HCT116 (cell line): ENCODE results near the gene CDC14B.

ENCODE experiments used
- CEBPB ChIP-seq: IDR thresholded peaks from 2 replicates; pipeline ENCODE4 v1.6.1; 2012; ENCODE audit warnings: low read depth
- EGR1 ChIP-seq: IDR thresholded peaks from 2 replicates; pipeline ENCODE4 v1.6.1; 2012; ENCODE audit warnings: low read depth
- ELF1 ChIP-seq: IDR thresholded peaks from 2 replicates; pipeline ENCODE4 v1.6.1; 2012; ENCODE audit warnings: low read depth, borderline replicate concordance
- EZH2 ChIP-seq: fragments of 200-600 bp; sonication (generic); IDR thresholded peaks from 2 replicates; pipeline ENCODE4 v1.6.1; 2017; ENCODE audit warnings: antibody characterized with exemption, mixed run types
- POLR2A ChIP-seq: IDR thresholded peaks from 2 replicates; pipeline ENCODE4 v1.7.0; 2011; ENCODE audit warnings: borderline replicate concordance; ENCODE audit not compliant: insufficient read depth, insufficient read length; ENCODE audit errors: extremely low read depth
- POLR2AphosphoS5 ChIP-seq: IDR thresholded peaks from 2 replicates; pipeline ENCODE4 v1.6.1; 2011; ENCODE audit warnings: mild to moderate bottlenecking, low read depth, low read length, moderate library complexity
- SIN3A ChIP-seq: IDR thresholded peaks from 2 replicates; pipeline ENCODE4 v1.6.1; 2012; ENCODE audit warnings: low read depth
- ZNF274 ChIP-seq: fragments of 200-500 bp; sonication (Bioruptor generic); IDR thresholded peaks from 2 replicates; pipeline ENCODE4 v1.6.1; 2014; ENCODE audit warnings: mild to moderate bottlenecking, low read depth, low read length, inconsistent platforms
- TF ChIP-seq, protein P1 (sequence below), 3 experiments: fragments of 200-600 bp in 1 of 3; sonication (generic) in 1 of 3; IDR thresholded peaks in 2 of 3; conservative IDR thresholded peaks in 1 of 3; 2 replicates each; pipeline ENCODE4 v1.5.1; 2012 to 2017; ENCODE audit warnings: low read depth in 2 of 3, low read length in 2 of 3, antibody characterized with exemption in 1 of 3, borderline replicate concordance in 1 of 3, control low read depth in 1 of 3, mild to moderate bottlenecking in 1 of 3, mixed read lengths in 1 of 3, mixed run types in 1 of 3, moderate library complexity in 1 of 3; ENCODE audit not compliant: insufficient read depth in 1 of 3
- TF ChIP-seq, protein P2 (sequence below): IDR thresholded peaks from 2 replicates; pipeline ENCODE4 v1.6.1; 2012
- TF ChIP-seq, protein P3 (sequence below): IDR thresholded peaks from 2 replicates; pipeline ENCODE4 v1.6.1; 2012; ENCODE audit warnings: low read depth

DNA sequence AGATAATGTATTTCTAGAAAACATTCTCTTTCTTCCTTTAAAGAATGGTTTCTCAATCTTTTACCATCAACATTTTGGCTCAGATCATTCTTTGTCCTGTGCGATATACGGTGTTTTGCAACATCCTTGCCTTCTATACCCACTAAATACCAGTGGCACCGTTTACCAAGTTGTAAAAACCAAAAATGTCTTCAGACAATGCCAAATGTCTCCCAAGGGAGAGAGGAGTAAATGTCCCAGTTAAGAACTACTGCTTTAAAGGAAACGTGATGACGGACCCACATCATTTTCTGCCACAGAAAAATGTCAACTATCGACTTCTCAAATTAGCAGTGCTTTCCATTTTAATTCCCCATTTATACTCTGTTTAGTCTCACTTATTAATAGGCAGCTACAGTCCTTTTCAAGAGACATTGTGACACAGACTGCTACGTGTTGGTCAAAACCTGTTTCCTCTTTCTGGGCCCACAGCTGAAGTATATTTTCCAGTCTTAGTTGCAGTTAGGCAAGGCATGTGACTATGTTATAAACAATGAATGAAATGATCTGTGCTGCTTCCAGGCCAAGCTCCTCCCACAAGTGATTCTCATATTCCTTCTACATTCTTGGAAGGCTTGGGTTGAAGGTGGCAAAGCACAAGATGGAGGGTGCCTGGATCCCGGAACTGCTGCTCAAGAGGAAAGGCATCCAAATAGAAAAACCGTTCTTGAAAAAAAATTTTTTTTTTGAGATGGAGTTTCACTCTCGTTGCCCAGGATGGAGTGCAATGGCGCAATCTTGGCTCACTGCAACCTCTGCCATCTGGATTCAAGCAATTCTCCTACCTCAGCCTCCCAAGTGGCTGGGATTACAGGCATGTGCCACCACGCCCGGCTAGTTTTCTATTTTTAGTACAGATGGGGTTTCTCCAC is 26.7 kb upstream of the CDC14B start:
- TF ChIP-seq CEBPB, result no peak
- TF ChIP-seq ZNF274, result no peak
- TF ChIP-seq, protein P1, sequence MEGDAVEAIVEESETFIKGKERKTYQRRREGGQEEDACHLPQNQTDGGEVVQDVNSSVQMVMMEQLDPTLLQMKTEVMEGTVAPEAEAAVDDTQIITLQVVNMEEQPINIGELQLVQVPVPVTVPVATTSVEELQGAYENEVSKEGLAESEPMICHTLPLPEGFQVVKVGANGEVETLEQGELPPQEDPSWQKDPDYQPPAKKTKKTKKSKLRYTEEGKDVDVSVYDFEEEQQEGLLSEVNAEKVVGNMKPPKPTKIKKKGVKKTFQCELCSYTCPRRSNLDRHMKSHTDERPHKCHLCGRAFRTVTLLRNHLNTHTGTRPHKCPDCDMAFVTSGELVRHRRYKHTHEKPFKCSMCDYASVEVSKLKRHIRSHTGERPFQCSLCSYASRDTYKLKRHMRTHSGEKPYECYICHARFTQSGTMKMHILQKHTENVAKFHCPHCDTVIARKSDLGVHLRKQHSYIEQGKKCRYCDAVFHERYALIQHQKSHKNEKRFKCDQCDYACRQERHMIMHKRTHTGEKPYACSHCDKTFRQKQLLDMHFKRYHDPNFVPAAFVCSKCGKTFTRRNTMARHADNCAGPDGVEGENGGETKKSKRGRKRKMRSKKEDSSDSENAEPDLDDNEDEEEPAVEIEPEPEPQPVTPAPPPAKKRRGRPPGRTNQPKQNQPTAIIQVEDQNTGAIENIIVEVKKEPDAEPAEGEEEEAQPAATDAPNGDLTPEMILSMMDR (IDR thresholded peaks at IDR 0.05 in 2 of 3, conservative IDR thresholded peaks at IDR 0.05 in 1 of 3; ENCODE audit: borderline replicate concordance in 1 of 3, insufficient read depth in 1 of 3, low read depth in 2 of 3, low read length in 2 of 3), result no peak
- TF ChIP-seq EZH2, result no peak
- TF ChIP-seq, protein P2, sequence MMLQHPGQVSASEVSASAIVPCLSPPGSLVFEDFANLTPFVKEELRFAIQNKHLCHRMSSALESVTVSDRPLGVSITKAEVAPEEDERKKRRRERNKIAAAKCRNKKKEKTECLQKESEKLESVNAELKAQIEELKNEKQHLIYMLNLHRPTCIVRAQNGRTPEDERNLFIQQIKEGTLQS, result no peak
- TF ChIP-seq POLR2AphosphoS5, result no peak
- TF ChIP-seq POLR2A, result no peak
- no peak for TF ChIP-seq EGR1
- no peak for TF ChIP-seq ELF1
- no peak for TF ChIP-seq SIN3A
- TF ChIP-seq, protein P3, sequence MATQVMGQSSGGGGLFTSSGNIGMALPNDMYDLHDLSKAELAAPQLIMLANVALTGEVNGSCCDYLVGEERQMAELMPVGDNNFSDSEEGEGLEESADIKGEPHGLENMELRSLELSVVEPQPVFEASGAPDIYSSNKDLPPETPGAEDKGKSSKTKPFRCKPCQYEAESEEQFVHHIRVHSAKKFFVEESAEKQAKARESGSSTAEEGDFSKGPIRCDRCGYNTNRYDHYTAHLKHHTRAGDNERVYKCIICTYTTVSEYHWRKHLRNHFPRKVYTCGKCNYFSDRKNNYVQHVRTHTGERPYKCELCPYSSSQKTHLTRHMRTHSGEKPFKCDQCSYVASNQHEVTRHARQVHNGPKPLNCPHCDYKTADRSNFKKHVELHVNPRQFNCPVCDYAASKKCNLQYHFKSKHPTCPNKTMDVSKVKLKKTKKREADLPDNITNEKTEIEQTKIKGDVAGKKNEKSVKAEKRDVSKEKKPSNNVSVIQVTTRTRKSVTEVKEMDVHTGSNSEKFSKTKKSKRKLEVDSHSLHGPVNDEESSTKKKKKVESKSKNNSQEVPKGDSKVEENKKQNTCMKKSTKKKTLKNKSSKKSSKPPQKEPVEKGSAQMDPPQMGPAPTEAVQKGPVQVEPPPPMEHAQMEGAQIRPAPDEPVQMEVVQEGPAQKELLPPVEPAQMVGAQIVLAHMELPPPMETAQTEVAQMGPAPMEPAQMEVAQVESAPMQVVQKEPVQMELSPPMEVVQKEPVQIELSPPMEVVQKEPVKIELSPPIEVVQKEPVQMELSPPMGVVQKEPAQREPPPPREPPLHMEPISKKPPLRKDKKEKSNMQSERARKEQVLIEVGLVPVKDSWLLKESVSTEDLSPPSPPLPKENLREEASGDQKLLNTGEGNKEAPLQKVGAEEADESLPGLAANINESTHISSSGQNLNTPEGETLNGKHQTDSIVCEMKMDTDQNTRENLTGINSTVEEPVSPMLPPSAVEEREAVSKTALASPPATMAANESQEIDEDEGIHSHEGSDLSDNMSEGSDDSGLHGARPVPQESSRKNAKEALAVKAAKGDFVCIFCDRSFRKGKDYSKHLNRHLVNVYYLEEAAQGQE, result no peak
